IPS-18a (cell line): ENCODE measurements around the gene LSM14B.
A peak's percentile ranks its signal among the peaks of the same experiment; 100 is the strongest.
"Not testable (repeated sequence)": the region's sequence is repeated elsewhere in the genome, so short reads cannot be mapped to it uniquely, and the experiment has no call there.

Experiments
- H3K27ac ChIP-seq: one replicate; pipeline ENCODE4 v1.5.1; 2013; ENCODE audit warnings: low read length
- H3K27me3 ChIP-seq: one replicate; pipeline ENCODE4 v1.6.1; 2013; ENCODE audit warnings: mild to moderate bottlenecking, low read length; ENCODE audit not compliant: control insufficient read depth, insufficient read depth
- H3K36me3 ChIP-seq: one replicate; pipeline ENCODE4 v1.6.1; 2013; ENCODE audit warnings: low read depth, low read length; ENCODE audit not compliant: control insufficient read depth
- H3K4me1 ChIP-seq: one replicate; pipeline ENCODE4 v1.6.1; 2013; ENCODE audit warnings: low read depth, low read length; ENCODE audit not compliant: control insufficient read depth
- H3K4me3 ChIP-seq: one replicate; pipeline ENCODE4 v1.5.1; 2013; ENCODE audit warnings: low read length
- H3K9ac ChIP-seq: one replicate; pipeline ENCODE4 v1.6.1; 2013; ENCODE audit warnings: mild to moderate bottlenecking, low read length, moderate library complexity
- H3K9me3 ChIP-seq: one replicate; pipeline ENCODE4 v1.6.1; 2013; ENCODE audit warnings: low read depth, low read length; ENCODE audit not compliant: control insufficient read depth

Gene LSM14B

GRCh38 chr20:62143957-62144825, 21.9 kb downstream of the LSM14B start:
- H3K36me3 ChIP-seq = peaks cover 26% of the 10 kb centered on the region
- no peaks in the 10 kb centered on the region for H3K9me3 ChIP-seq
- peak overlapping the region; percentile 57 for H3K9ac ChIP-seq
- H3K27me3 ChIP-seq = no peaks in the 10 kb centered on the region
- H3K4me3 ChIP-seq = peak overlapping the region; percentile 74
- H3K4me1 ChIP-seq = peaks cover 12% of the 10 kb centered on the region
- H3K27ac ChIP-seq = no peak overlapping the region

- peaks cover 12% of the 10 kb centered on the region for H3K4me1 ChIP-seq
- H3K27me3 ChIP-seq = no peaks in the 10 kb centered on the region
- H3K27ac ChIP-seq = no peak overlapping the region
- H3K9me3 ChIP-seq = no peaks in the 10 kb centered on the region
- H3K36me3 ChIP-seq = peaks cover 12% of the 10 kb centered on the region
- no peak overlapping the region for H3K4me3 ChIP-seq
- H3K9ac ChIP-seq = no peak overlapping the region
Observed at GRCh38 chr20:62145688-62146018, 23.4 kb downstream of the LSM14B start.

GRCh38 chr20:62146019-62146755, 23.9 kb downstream of the LSM14B start:
- Histone ChIP-seq H3K9ac (no peak overlapping the region), H3K27ac (no peak overlapping the region), H3K27me3 (no peaks in the 10 kb centered on the region), H3K4me1 (peaks cover 10% of the 10 kb centered on the region), H3K9me3 (no peaks in the 10 kb centered on the region), H3K36me3 (peaks cover 10% of the 10 kb centered on the region), H3K4me3 (no peak overlapping the region)

- no peak overlapping the region for H3K4me3 ChIP-seq
- H3K4me1 ChIP-seq = peaks cover 6% of the 10 kb centered on the region
- H3K9me3 ChIP-seq = no peaks in the 10 kb centered on the region
- H3K27me3 ChIP-seq = no peaks in the 10 kb centered on the region
- peaks cover 7% of the 10 kb centered on the region for H3K36me3 ChIP-seq
- H3K9ac ChIP-seq = no peak overlapping the region
- no peak overlapping the region for H3K27ac ChIP-seq
Observed at GRCh38 chr20:62147125-62147524, 24.9 kb downstream of the LSM14B start.

GRCh38 chr20:62147528-62147927, 25.3 kb downstream of the LSM14B start:
- Histone ChIP-seq H3K27ac (no peak overlapping the region), H3K9ac (no peak overlapping the region), H3K4me1 (peaks cover 6% of the 10 kb centered on the region)

GRCh38 chr20:62148383-62148782, 26.1 kb downstream of the LSM14B start:
- H3K27me3 ChIP-seq, H3K4me3 ChIP-seq, H3K9ac ChIP-seq, H3K9me3 ChIP-seq, H3K27ac ChIP-seq, H3K4me1 ChIP-seq: not testable (repeated sequence)
- peaks cover 10% of the 10 kb centered on the region for H3K36me3 ChIP-seq

More at GRCh38 chr20:62147528-62147927, 25.3 kb downstream of the LSM14B start:
- no peaks in the 10 kb centered on the region for H3K27me3 ChIP-seq
- H3K9me3 ChIP-seq = no peaks in the 10 kb centered on the region
- no peak overlapping the region for H3K4me3 ChIP-seq
- peaks cover 9% of the 10 kb centered on the region for H3K36me3 ChIP-seq

- no peak overlapping the region for H3K27ac ChIP-seq
- no peak overlapping the region for H3K4me3 ChIP-seq
- H3K4me1 ChIP-seq = peaks cover 6% of the 10 kb centered on the region
- no peaks in the 10 kb centered on the region for H3K27me3 ChIP-seq
- no peak overlapping the region for H3K9ac ChIP-seq
- H3K36me3 ChIP-seq = peaks cover 10% of the 10 kb centered on the region
- no peaks in the 10 kb centered on the region for H3K9me3 ChIP-seq
Observed at GRCh38 chr20:62148908-62149314, 26.6 kb downstream of the LSM14B start.

- no peaks in the 10 kb centered on the region for H3K27me3 ChIP-seq
- no peak overlapping the region for H3K4me3 ChIP-seq
- no peaks in the 10 kb centered on the region for H3K9me3 ChIP-seq
- H3K4me1 ChIP-seq = peaks cover 5% of the 10 kb centered on the region
- no peak overlapping the region for H3K27ac ChIP-seq
- H3K36me3 ChIP-seq = peaks cover 10% of the 10 kb centered on the region
- no peak overlapping the region for H3K9ac ChIP-seq
Observed at GRCh38 chr20:62149532-62150309, 27.4 kb downstream of the LSM14B start.

- Histone ChIP-seq H3K4me1 (peaks cover 6% of the 10 kb centered on the region), H3K9me3 (no peaks in the 10 kb centered on the region), H3K27me3 (no peaks in the 10 kb centered on the region), H3K4me3 (no peak overlapping the region), H3K36me3 (peaks cover 9% of the 10 kb centered on the region), H3K27ac (no peak overlapping the region), H3K9ac (no peak overlapping the region)
Observed at GRCh38 chr20:62150310-62150575, 28.0 kb downstream of the LSM14B start.

- Histone ChIP-seq H3K9me3 (no peaks in the 10 kb centered on the region), H3K4me1 (peaks cover 15% of the 10 kb centered on the region), H3K4me3 (no peak overlapping the region), H3K27me3 (no peaks in the 10 kb centered on the region), H3K9ac (no peak overlapping the region), H3K36me3 (peaks cover 3% of the 10 kb centered on the region), H3K27ac (no peak overlapping the region)
Observed at GRCh38 chr20:62151225-62151624, 28.9 kb downstream of the LSM14B start.

GRCh38 chr20:62151835-62152364, 29.6 kb downstream of the LSM14B start:
- no peak overlapping the region for H3K4me3 ChIP-seq
- H3K4me1 ChIP-seq = peaks cover 19% of the 10 kb centered on the region
- H3K27ac ChIP-seq = no peak overlapping the region
- H3K9me3 ChIP-seq = no peaks in the 10 kb centered on the region
- no peaks in the 10 kb centered on the region for H3K27me3 ChIP-seq
- no peak overlapping the region for H3K9ac ChIP-seq
- peaks cover 3% of the 10 kb centered on the region for H3K36me3 ChIP-seq
